Measurements from ENCODE around the gene NTF3.

Gene NTF3

GRCh38 chr12:5442251-5443006 lies 10.5 kb downstream of the NTF3 start:
- in situ Hi-C loops (cut with MboI; ENCODE audit: low pct_unique_long_range_greater_than_20kb, low sequenced_read_pairs, unreplicated experiment): no loop called here
- peak; percentile 41 for TF ChIP-seq CTCF (IDR thresholded peaks at IDR 0.05; ENCODE audit: extremely low read depth, insufficient read depth, missing control alignments)
- no peak for DNase-seq (ENCODE audit: low spot score)

- DNase-seq (ENCODE audit: low spot score): no peak
- no peak for TF ChIP-seq CTCF (IDR thresholded peaks at IDR 0.05; ENCODE audit: extremely low read depth, insufficient read depth, missing control alignments)
- in situ Hi-C loops (cut with MboI; ENCODE audit: low pct_unique_long_range_greater_than_20kb, low sequenced_read_pairs, unreplicated experiment): no loop called here
Measured at GRCh38 chr12:5444520-5444919, 12.6 kb downstream of the NTF3 start.

- DNase-seq (ENCODE audit: low spot score): no peak
- TF ChIP-seq CTCF (IDR thresholded peaks at IDR 0.05; ENCODE audit: extremely low read depth, insufficient read depth, missing control alignments): no peak
- in situ Hi-C loops (cut with MboI; ENCODE audit: low pct_unique_long_range_greater_than_20kb, low sequenced_read_pairs, unreplicated experiment): no loop called here
Measured at GRCh38 chr12:5447320-5447719, 15.4 kb downstream of the NTF3 start.

- no peak for DNase-seq (ENCODE audit: low spot score)
- no peak for TF ChIP-seq CTCF (IDR thresholded peaks at IDR 0.05; ENCODE audit: extremely low read depth, insufficient read depth, missing control alignments)
- in situ Hi-C loops (cut with MboI; ENCODE audit: low pct_unique_long_range_greater_than_20kb, low sequenced_read_pairs, unreplicated experiment): no loop called here
Measured at GRCh38 chr12:5451251-5451650, 19.3 kb downstream of the NTF3 start.

GRCh38 chr12:5452569-5452968 lies 20.7 kb downstream of the NTF3 start:
- no peak for TF ChIP-seq CTCF (IDR thresholded peaks at IDR 0.05; ENCODE audit: extremely low read depth, insufficient read depth, missing control alignments)
- in situ Hi-C loops (cut with MboI; ENCODE audit: low pct_unique_long_range_greater_than_20kb, low sequenced_read_pairs, unreplicated experiment): no loop called here
- no peak for DNase-seq (ENCODE audit: low spot score)

GRCh38 chr12:5453466-5453865 lies 21.6 kb downstream of the NTF3 start:
- in situ Hi-C loops (cut with MboI; ENCODE audit: low pct_unique_long_range_greater_than_20kb, low sequenced_read_pairs, unreplicated experiment): no loop called here
- no peak for TF ChIP-seq CTCF (IDR thresholded peaks at IDR 0.05; ENCODE audit: extremely low read depth, insufficient read depth, missing control alignments)
- DNase-seq (ENCODE audit: low spot score): no peak
